Transverse colon (tissue), 4 donors: ENCODE measurements around the gene SELENOO. TPM values are rescaled to one million over a fixed set of nuclear protein-coding genes. Genes with fewer than 3 reads are reported as not detected.
A peak's percentile ranks its signal among the peaks of the same experiment; 100 is the strongest.

Experiments
- DNase-seq: peaks from one replicate; pipeline ENCODE4 v3.0.0-alpha.2; 2019
- H3K27ac ChIP-seq, 4 donors: fragments of 200-600 bp; sonication (generic); 2 replicates each; pipeline ENCODE4 v1.5.1; 2016 to 2018; ENCODE audit warnings: inconsistent platforms in 4 of 4
- H3K27me3 ChIP-seq: fragments of 200-600 bp; sonication (generic); 2 replicates; pipeline ENCODE4 v1.5.1; 2017; ENCODE audit warnings: inconsistent platforms
- H3K36me3 ChIP-seq, 4 donors: fragments of 200-600 bp; sonication (generic); 2 replicates each; pipeline ENCODE4 v1.5.1; 2017 to 2019; ENCODE audit warnings: inconsistent platforms in 4 of 4
- H3K4me1 ChIP-seq, 4 donors: fragments of 200-600 bp; sonication (generic); 2 replicates each; pipeline ENCODE4 v1.5.1; 2017 to 2020; ENCODE audit warnings: inconsistent platforms in 4 of 4
- H3K4me3 ChIP-seq, 4 donors: fragments of 200-600 bp; sonication (generic); 1 replicate in 1 of 4; 2 replicates in 3 of 4; pipeline versions ENCODE4 v1.5.1 to v1.6.1; 2017 to 2019; ENCODE audit warnings: inconsistent platforms in 4 of 4
- H3K9me3 ChIP-seq, 2 donors: fragments of 200-600 bp; sonication (generic); 2 replicates each; pipeline ENCODE4 v1.5.1; 2017 to 2019; ENCODE audit warnings: inconsistent platforms in 2 of 2
- CTCF ChIP-seq, 5 experiments: fragments of 200-600 bp in 3 of 5; fragments of 450-650 bp in 2 of 5; sonication (generic) in 3 of 5; IDR thresholded peaks; 1 replicate in 2 of 5; 2 replicates in 3 of 5; pipeline ENCODE4 v1.5.1; 2016 to 2017; ENCODE audit warnings: antibody characterized with exemption in 5 of 5, inconsistent platforms in 3 of 5, mild to moderate bottlenecking in 2 of 5, moderate library complexity in 1 of 5
- EP300 ChIP-seq: sonication (generic); formaldehyde crosslinking; IDR thresholded peaks from one replicate; pipeline ENCODE4 v1.6.1; 2017; ENCODE audit warnings: antibody characterized with exemption, low read depth
- POLR2A ChIP-seq: fragments of 450-650 bp; IDR thresholded peaks from one replicate; pipeline ENCODE4 v1.6.1; 2016; ENCODE audit warnings: antibody characterized with exemption, mild to moderate bottlenecking, moderate library complexity
- POLR2AphosphoS5 ChIP-seq, 3 donors: sonication (generic); formaldehyde crosslinking; IDR thresholded peaks; one replicate each; pipeline ENCODE4 v1.6.1; 2016; ENCODE audit warnings: antibody characterized with exemption in 3 of 3
- WGBS, 2 donors: methylation state at CpG; one replicate each; pipeline ENCODE4 v1.1.5; 2018; ENCODE audit warnings: low coverage in 1 of 2; 5-methylcytosine and 5-hydroxymethylcytosine counted together
- in situ Hi-C, 4 donors: fragments of 200-750 bp; cut with MboI; loops; one replicate each; pipeline versions ENCODE4 v1.15.0 to v1.15.1; 2017; ENCODE audit warnings: low sequenced_read_pairs in 3 of 4, low pct_ligation_motif_present in 1 of 4, low pct_unique_long_range_greater_than_20kb in 1 of 4
- intact Hi-C: fragments of 100-400 bp; cut with DNase I; formaldehyde crosslinking; loops from one replicate; pipeline ENCODE4 v1.15.1; 2023; ENCODE audit warnings: low total_unique reads
- total RNA-seq, 4 donors: library from RNA; depleted of rRNA; stranded (reverse); fragments of >200 nt; gene quantifications; one replicate each; pipeline ENCODE4 v1.1.0, GENCODE V29; 2016

The SELENOO gene
- total RNA-seq, 4 donors from 2014 or later, result 27.3 to 91.3 (median 35.1) TPM

GRCh38 chr22:50199829-50200460, 866 bp upstream of the SELENOO start:
- peak overlapping the region; percentile 52 to 95 (median 88) for H3K4me3 ChIP-seq
- no peaks in the 10 kb centered on the region for H3K9me3 ChIP-seq
- in situ Hi-C loops, result loop anchor here in 1 of 4 donors (10.0 kb wide), 1 partner anchor 55 kb away; no protein-coding TSS in a partner anchor
- no peak for DNase-seq
- TF ChIP-seq CTCF (IDR thresholded peaks at IDR 0.05), result no peak
- no peak for TF ChIP-seq POLR2AphosphoS5 (IDR thresholded peaks at IDR 0.05)
- no peak for TF ChIP-seq EP300
- TF ChIP-seq POLR2A, result no peak
- no peaks in the 10 kb centered on the region for H3K27me3 ChIP-seq
- WGBS, 2 donors, result 14% methylated on average over 34 of the region's 34 CpGs; no CpG with 5 or more reads in 1 of the 2 donors
- H3K27ac ChIP-seq, result peak overlapping the region; percentile 81 to 88 (median 86)
- intact Hi-C loops, result no loop called here
- H3K36me3 ChIP-seq, result no peaks in the 10 kb centered on the region
- peaks cover 16 to 22% (median 19%) of the 10 kb centered on the region in 4 donors for H3K4me1 ChIP-seq

GRCh38 chr22:50201191-50202129, 649 bp downstream of the SELENOO start:
- in situ Hi-C loops, result loop anchor here in 1 of 4 donors (10.0 kb wide), 1 partner anchor 57 kb away; no protein-coding TSS in a partner anchor
- H3K4me1 ChIP-seq, result peaks cover 16 to 24% (median 19%) of the 10 kb centered on the region in 4 donors
- peak overlapping the region; percentile 62 to 95 (median 88) for H3K4me3 ChIP-seq
- no peaks in the 10 kb centered on the region for H3K27me3 ChIP-seq
- no peaks in the 10 kb centered on the region for H3K36me3 ChIP-seq
- no peak for TF ChIP-seq EP300
- no peak for TF ChIP-seq POLR2AphosphoS5 (IDR thresholded peaks at IDR 0.05)
- no peak for TF ChIP-seq CTCF (IDR thresholded peaks at IDR 0.05)
- no peak for TF ChIP-seq POLR2A
- no peaks in the 10 kb centered on the region for H3K9me3 ChIP-seq
- WGBS, 2 donors, result 4% methylated on average over 31 of the region's 115 CpGs; no CpG with 5 or more reads in 1 of the 2 donors
- H3K27ac ChIP-seq, result peak overlapping the region; percentile 81 to 88 (median 86)
- intact Hi-C loops, result no loop called here
- no peak for DNase-seq

- H3K27me3 ChIP-seq, result no peaks in the 10 kb centered on the region
- no peaks in the 10 kb centered on the region for H3K9me3 ChIP-seq
- intact Hi-C loops, result no loop called here
- TF ChIP-seq CTCF (IDR thresholded peaks at IDR 0.05) (no peak), EP300 (no peak), POLR2AphosphoS5 (IDR thresholded peaks at IDR 0.05) (no peak), POLR2A (no peak)
- H3K36me3 ChIP-seq, result peaks cover 0 to 1% (median 0%) of the 10 kb centered on the region in 4 donors
- in situ Hi-C loops, result loop anchor here in 1 of 4 donors (10.0 kb wide), 1 partner anchor 57 kb away; no protein-coding TSS in a partner anchor
- no peak for DNase-seq
- WGBS, 2 donors, result 68 to 77% methylated on average over 10 to 13 of the region's 13 CpGs
- H3K27ac ChIP-seq, result no peak overlapping the region
- H3K4me3 ChIP-seq, result peak overlapping the region in 3 of 4 donors; percentile 83 to 95 (median 93)
- H3K4me1 ChIP-seq, result peaks cover 16 to 28% (median 19%) of the 10 kb centered on the region in 4 donors
These were observed 1.4 kb downstream of the SELENOO start for GRCh38 chr22:50202130-50202666.
